ENCODE results near the gene RRP1.

Gene RRP1

DNA sequence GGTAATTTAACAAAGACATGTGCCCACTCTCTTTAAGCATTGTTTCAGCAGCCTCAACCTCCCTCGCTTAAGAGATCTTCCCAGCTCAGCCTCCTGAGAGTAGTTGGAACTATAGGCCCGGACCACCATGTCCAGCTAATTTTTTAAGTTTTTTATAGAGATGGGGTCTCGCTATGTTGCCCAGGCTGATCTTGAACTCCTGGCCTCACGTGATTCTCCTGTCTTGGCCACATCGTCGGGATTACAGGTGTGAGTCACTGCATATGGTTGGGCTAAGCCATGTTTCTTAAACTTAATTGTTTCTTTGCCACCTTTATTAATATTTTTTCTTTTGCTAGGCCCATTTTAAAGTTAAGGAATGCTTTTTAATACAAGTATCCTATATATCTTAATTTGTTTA, 57.1 kb downstream of the RRP1 start:
- DNase-seq: no peak

DNA sequence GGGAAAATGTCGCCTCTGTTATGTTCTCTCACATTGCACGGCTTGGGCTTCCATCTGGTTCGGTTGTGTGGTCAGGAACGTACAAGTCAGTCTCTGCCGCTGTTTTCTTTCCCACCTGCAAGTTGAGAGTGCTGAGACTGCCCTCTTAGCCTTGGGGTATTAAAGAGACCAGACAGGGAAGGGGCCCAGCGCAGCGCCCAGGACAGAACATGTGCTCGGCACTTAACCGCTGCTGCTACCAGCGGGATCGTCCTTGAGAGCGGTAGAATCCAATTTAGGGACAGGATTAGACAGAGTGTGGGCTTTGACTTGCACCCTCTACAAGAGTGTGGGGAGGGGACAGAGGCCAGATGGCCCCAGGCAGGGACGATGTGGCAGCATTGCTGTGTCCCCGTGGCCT, 57.9 kb downstream of the RRP1 start:
- DNase-seq: no peak

DNA sequence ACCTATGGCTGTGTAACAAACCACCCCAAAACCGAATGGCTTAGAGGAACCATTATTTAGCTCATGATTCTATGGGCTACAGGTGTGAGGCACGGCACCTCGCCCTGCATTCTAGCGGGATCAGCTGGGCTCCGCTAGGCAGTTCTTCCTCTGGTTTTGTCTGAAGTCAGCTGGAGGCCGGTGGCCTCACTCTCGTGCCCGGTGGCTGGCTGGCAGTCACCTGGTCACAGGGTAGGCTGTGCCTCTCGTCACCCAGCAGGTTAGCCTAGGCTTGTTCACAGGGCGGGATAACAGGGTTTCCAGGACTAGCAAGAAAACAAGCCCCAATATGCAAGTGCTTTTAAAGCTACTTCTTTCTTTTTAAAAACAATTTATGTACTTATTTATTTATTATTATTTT, 59.4 kb downstream of the RRP1 start:
- DNase-seq: no peak

DNA sequence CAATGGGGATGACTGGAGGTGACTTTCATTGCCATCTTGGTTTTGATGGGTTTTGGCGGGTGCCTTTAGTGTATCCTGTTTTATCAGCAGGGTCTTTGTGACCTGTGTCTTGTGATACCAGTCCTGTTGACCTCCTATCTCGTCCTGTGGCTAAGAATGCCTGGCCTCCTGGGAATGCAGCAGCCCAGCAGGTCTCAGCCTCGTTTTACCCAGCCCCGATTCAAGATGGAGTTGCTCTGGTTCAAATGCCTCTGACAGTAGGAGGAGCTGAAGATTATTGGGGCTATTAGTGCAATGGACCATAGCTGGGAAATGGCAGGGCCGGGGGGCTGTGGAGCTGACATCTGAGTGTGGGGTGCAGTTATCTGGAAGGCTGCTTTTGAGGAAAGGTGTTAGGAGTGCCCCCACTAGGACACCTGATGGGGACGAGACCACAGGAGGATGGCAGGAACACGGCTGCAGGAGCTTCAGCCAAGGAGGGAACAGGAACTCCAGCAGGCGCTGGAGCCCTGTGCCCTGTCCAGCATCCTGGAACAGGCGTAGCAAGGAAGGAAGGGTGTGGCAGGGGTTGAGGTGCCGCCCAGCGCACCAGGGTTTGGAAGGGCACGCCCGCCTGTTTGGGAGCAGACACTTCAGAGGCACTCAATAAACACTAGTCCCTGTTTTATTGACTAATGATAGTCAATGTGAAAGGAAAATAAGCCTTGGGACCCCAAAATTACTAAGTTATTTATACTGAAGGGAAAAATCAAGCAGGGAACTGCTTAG, 60.3 kb downstream of the RRP1 start:
- DNase-seq: no peak

DNA sequence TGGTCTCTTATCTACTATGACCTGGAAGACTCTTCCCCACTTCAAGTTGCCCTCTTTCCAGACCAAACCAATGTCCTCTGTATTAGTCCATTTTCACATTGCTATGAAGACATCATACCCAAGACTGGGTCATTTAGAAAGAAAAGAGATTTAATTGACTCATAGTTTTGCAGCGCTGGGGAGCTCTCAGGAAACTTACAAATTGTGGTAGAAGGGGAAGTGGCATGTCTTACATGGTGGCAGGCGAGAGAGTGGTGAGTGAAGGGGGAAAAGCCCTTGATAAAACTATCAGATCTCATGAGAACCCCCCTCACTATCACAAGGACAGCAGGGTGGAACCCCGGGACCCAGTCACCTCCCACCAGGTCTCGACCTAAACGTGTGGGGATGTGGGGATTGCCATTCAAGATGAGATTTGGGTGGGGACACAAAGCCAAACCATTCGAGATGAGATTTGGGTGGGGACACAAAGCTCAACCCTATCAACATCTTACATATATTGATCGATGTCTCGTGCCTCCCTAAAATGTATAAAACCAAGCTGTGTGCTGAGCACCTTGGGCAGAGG, 61.4 kb downstream of the RRP1 start:
- DNase-seq: no peak

DNA sequence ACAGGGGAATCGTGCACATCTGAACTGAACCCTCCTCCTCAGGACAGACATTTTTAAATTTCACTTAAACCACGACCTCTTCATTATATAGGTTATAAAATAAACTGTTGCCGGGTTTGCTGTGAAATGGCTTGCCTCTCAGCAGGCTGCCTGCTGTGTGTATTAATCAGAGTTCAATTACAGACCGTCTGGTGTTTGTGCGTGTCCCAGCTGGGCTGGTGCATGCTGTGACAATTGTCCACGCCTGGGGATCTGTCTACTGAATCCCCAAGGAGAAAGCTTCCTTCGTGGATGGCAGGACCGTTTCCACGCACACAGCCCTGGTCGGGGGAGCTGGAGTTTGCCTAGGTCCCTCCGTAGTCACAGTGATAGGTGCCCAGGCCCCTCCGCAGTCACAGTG, 62.2 kb downstream of the RRP1 start:
- DNase-seq: no peak

DNA sequence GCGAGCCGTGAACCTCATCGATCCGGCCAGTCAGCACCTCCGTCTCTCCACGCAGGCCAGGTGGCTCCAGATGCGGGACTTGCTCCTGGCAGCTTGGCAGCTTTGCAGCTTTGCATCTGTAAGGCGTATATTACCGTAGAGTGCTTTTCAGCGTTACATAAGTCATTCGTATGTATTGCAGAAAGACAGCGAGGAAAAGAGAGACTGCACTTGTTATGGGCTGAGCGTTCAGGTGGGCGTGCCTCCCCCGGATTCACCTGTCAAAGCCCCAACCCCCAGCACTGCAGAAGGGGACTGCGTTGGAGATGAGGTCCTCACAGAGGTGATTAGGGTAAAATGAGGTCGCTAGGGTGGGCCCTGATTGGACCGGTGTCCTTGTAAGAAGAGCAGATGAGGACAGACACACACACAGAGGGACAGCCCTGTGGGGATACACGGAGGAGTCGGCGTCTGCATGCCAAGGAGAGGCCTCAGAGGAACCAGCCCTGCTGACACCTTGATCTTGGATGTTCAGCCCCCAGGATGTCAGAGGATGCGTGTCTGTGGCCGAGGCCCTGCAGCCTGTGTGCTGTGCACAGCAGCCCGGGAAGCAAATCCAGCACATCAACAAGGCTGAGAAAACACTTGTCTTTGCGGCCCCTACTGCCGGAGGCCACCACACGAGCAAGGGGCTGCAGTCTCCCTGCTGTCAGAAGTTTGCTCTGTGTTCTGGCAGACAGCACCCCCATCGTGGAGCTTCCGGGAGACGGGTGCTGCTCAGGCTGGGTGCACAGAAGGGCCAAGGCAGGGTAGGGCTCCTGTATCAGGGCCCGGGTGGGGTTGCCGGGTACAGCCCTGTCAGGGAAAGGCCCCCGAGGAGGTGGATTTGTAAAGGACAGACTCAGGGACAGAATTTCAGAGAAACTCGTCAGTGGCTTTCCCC, 64.7 kb downstream of the RRP1 start:
- no peak for DNase-seq

Data from NCI-H510A treated with DMSO at 0.1 percent for 48 hours (cell line).